Islet precursor cell (in vitro differentiated cells): ENCODE results near the gene ATF6.
"Not testable (repeated sequence)": the region's sequence is repeated elsewhere in the genome, so short reads cannot be mapped to it uniquely, and the experiment has no call there.

Experiments
- DNase-seq: peaks from one replicate; pipeline ENCODE4 v3.0.0-alpha.2; 2018

ATF6 gene

GRCh38 chr1:161735837-161736236 lies 30.3 kb upstream of the ATF6 start:
- no peak for DNase-seq

DNA sequence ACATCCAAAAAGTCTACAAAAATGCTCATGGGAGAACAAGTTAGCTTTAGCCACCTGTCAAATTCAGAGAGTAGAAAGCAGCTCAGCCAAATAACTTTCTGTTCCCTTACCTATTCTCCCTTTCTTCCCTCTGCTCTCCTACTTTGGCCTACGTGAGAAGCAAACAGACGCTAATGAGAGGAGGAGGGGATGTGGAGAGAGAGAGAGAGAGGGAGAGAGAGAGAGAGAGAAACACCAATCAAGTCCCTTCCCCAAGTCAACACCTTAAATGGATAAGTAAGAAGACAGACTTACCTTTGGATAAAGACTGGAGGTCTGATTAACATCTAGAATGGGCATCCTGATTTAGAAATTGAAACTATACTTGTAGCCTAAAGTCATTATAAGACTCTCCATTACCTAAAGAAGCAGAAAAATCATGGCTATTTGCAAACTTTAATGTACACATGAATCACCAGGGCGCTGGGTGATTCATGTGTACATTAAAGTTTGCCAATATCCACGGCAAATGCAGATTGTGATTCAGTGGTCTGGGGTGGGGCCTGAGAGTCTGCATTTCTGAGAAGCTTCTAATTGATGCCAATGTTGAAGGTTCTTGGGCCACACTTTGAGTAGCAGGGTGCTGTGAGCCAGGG lies 29.7 kb upstream of the ATF6 start:
- DNase-seq: no peak

GRCh38 chr1:161737625-161738024 lies 28.5 kb upstream of the ATF6 start:
- no peak for DNase-seq

- DNase-seq: peak; percentile 70
Observed at GRCh38 chr1:161738627-161739287, 27.4 kb upstream of the ATF6 start.

DNA sequence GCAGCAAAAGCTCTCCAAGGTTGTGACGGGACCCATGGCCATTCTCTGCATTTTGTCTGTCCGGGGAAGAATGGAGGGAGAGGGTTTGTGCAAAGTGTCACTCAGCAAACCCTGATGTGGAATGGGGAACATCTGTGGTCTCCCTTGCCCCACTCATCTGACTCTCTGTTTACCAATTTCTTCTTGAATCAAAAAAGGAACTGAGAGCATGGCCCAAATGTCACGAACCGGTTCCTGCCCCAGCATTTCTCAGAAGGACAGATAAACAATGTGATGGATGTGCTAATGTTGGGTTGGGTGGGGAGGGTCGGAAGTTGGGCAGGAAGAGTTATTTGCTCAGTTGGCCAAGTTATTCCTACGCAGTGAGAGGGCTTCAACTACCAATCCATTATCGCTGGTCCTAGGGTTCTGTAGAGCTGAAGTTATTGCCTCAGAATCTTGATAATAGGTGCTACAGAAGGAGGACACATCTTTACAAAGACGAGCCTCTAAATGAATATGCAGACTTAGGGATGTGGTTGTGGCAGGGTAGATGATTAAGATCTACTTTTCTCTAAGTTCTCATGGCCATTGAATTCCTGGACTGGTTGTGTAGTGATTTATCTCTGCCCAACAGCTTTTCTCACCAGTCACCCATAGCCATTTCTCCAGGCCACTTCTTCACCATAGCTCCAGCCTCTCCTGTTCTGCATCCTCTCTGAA lies 26.1 kb upstream of the ATF6 start:
- DNase-seq: no peak

DNA sequence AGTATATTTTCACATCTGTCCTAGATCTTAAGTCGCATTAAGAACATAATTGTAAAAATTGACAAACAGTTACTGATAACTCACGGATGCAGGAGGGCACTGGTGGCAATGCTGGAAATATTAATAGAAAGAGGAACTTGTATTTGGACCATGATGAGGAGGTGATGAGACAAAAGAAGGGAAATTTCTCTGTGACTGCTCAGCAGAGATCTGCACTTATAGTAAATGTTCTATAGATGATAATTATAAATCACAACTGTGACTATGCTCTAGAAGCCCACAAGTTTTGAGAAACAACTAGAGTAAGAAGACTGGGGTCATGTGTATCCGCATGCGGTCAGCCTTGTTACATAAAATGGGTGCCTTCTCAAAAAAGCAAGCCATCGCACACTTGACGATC lies 25.2 kb upstream of the ATF6 start:
- DNase-seq: no peak

GRCh38 chr1:161743231-161743630 lies 22.9 kb upstream of the ATF6 start:
- peak; percentile 64 for DNase-seq

- no peak for DNase-seq
Observed at GRCh38 chr1:161747801-161748200, 18.3 kb upstream of the ATF6 start.

GRCh38 chr1:161749509-161750407 lies 16.4 kb upstream of the ATF6 start, which contains the start of gene DUSP12:
DUSP12 (plus strand) TSS chr1:161749786; CDS start chr1:161749802, 16 bp downstream.
- DNase-seq: peak; percentile 98

DNA sequence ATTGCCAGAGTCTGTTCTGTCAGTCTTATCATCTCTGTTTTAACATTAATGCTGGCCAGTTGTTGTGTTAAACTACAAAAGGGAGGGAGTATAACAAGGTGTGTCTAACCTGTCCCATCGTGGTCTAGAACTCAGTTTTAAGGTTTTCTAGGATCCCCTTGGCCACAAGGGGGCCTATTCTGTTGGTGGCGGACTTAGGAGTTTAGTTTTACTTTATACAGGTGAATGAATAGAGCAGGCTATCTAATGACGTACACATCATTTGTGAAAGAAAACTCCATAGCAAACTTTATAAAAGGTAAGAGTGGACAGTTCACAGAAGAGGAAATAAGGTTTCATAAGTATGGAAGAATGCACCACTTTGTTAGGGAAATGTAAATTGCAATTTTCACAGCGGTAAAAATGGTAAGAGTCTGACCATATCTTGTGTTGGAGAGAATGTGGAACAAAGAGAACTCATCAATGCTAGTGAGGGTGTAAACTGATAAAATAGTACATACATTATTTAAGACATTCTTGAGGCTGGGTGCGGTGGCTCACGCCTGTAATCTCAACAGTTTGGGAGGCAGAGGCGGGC lies 2.5 kb upstream of the ATF6 start:
- no peak for DNase-seq

DNA sequence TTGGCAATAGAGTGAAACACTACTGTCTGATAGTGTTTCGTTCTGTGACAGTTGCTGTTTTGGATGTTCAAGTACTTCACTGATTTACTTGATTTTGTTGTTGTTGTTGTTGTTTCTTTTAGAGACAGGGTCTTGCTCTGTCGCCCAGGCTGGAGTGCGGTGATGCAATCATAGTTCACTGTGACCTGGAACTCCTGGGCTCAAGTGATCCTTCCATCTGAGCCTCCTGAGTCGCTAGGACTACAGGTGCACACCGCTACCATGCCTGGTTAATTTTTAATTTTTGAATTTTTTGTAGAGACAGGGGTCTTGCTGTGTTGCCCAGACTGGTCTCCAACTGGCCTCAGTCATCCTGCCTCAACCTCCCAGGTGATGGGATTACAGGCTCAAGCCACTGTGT lies 2.3 kb downstream of the ATF6 start:
- no peak for DNase-seq

GRCh38 chr1:161768986-161769672 lies 3.0 kb downstream of the ATF6 start:
- DNase-seq: no peak

DNA sequence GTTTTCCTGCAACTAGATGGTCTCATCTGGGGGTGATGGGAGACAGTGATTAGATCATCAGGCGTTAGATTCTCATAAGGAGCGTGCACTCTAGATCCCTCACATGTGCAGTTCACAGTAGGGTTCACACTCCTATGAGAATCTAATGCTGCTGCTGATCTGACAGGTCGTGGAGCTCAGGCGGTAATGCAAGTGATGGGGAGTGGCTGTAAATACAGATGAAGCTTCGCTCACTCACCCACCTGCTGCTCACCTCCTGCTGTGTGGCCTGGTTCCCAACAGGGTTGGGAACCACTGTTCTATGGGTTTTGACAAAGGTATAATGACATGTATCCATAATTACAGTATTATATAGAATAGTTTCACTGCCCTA lies 3.5 kb downstream of the ATF6 start:
- not testable (repeated sequence) for DNase-seq

DNA sequence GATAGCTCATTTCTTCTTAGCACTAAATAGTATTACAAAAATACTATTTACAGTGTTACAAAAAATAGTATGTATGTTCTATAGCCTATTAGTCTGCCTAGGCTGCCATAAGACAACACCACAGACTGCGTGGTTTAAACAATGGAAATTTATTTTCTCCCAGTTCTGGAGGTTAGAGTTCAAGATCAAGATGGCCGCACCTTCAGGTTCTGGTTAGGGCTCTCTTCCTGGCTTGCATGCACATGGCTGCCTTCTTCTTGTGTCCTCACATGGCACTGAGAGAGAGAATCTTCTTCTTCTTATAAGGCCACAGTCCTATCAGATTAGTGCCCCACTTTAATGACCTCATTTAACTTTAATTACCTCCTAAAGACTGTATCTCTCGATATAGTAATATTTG lies 4.1 kb downstream of the ATF6 start:
- DNase-seq: no peak

DNA sequence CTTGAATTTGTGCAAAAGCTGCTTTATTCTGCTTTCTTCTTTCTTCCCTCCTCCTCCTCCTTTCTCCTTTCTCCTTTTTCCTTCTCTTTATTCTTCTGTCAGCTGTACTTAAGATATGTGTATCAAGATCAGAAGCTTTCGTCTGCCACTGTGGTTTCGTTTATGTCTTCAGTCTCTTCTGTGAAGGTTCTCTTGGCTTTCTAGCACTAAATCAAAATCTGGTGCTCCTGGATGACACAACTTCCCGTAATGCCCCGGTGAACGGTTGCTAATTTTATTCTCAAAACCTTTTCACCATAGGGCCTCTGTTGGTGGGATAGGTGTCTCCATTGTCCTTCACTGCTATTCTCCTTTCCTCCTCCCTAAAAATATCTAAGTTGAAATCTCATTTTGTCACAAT lies 5.0 kb downstream of the ATF6 start:
- no peak for DNase-seq

DNA sequence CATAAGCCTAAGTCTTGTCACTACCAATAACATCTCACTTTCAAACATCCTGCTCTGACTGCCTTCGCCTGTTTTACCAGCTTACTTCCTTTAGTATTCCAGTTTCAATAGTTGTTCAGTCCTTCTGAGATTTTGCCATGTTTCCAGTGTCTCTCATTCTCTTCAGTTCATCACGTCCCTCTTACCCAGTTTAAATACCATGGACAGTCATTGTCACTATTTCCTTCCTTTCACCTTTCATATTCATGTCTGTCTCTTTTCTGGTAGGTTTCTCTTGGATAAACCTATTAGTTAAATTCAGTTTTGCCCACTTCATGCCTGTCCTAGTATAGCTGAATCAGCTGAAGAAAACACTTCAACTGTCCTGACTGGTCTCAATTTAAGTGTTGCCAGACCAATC lies 5.9 kb downstream of the ATF6 start:
- DNase-seq: no peak

GRCh38 chr1:161772397-161772796 lies 6.3 kb downstream of the ATF6 start:
- DNase-seq: no peak

DNA sequence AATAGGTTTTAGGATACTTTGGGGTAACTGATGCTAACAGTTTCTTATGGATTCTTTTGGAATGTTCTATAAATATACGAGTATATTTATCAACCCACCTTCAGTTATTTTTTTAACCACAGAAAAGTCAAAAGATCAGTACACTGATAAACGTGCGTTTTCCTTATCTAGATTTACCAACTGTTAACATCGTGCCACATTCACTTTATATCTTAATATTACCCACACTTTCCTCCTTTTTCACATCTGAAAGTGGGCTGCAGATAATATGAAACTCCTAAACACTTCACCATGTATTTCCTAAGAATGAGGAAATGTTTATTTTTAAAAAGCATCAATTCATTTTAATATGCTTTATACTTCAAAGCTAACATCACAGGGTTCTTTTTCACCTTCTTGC lies 7.7 kb downstream of the ATF6 start:
- no peak for DNase-seq

DNA sequence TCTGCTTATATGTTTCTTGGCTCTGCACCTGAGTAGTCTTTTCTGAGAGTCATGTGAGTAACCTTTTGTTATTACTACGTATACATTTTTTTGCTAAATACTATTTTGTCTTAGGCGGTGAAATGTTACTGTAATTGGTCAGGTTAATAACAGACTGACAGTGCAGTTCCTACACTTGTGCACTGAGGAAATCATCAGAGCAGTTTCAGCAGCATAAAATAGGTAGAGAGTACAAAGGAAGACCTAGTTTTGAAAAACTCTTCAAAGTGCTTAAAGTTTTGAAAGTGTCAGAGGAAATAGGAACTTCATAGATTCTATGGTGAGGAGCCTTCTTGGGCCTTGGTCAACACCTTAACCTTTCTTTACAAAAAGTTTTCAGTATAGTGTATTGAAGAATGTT lies 11.1 kb downstream of the ATF6 start:
- DNase-seq: no peak

- DNase-seq: no peak
Observed at GRCh38 chr1:161778522-161778921, 12.4 kb downstream of the ATF6 start.

DNA sequence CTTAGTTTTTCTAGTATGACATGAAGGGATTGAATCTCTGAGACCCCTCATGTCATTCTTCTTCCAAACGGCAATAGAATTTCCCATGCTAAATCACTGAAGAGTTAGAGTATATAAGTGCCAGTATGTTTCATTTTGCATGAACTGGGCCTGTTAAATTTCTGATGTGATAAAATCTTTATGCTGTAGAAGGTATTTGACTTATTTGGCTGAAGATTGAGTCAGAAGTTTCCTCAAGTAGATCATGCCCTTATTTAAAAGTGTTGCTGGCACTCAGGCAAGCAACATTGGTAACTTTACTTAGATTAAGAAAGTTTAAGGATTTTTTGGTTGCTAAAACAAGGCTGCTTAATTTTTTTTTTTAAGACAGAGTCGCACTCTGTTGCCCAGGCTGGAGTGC lies 13.3 kb downstream of the ATF6 start:
- DNase-seq: no peak

DNA sequence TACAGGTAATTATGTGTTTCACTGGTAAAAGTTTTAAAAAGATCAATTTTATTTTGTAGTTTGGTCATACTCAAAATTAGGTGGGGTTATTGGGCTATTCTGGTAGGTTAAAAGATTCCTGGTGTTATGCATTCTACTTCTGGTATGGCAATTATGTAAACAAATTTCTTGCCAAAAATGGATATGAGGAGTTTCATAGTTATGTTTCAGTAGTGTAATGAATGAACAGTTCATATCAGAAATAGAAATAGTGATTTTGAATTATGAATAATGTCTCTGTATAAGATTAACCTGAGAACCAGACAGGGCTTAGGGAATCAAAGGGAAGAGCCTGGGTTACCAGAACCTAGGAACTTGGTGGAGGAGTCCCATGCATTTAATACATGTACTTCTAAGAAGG lies 15.9 kb downstream of the ATF6 start:
- DNase-seq: no peak
